Fibroblast of skin of left quadriceps (primary cell): ENCODE data around the gene DDX3X.
"Not testable (repeated sequence)": the region's sequence is repeated elsewhere in the genome, so short reads cannot be mapped to it uniquely, and the experiment has no call there.

Source experiments
- DNase-seq, 2 experiments: peaks; one replicate each; pipeline ENCODE4 v3.0.0-alpha.2; 2013; ENCODE audit warnings: low read depth in 2 of 2

Gene DDX3X

GRCh38 chrX:41373989-41374606, 40.1 kb downstream of the DDX3X start:
- DNase-seq, result no peak

- no peak for DNase-seq
Measured at GRCh38 chrX:41377624-41378023, 43.7 kb downstream of the DDX3X start.

- DNase-seq, result peak; percentile 7 to 25
Measured at GRCh38 chrX:41381685-41382084, 47.7 kb downstream of the DDX3X start.

GRCh38 chrX:41382714-41383645, 49.0 kb downstream of the DDX3X start:
- DNase-seq, result no peak

GRCh38 chrX:41384051-41384705, 50.2 kb downstream of the DDX3X start:
- peak; percentile 27 to 28 for DNase-seq

- DNase-seq, result no peak
Measured at GRCh38 chrX:41386222-41386990, 52.4 kb downstream of the DDX3X start.

GRCh38 chrX:41388543-41388942, 54.6 kb downstream of the DDX3X start:
- no peak for DNase-seq

GRCh38 chrX:41389311-41389888, 55.4 kb downstream of the DDX3X start:
- no peak for DNase-seq

GRCh38 chrX:41390576-41390975, 56.6 kb downstream of the DDX3X start:
- DNase-seq, result not testable (repeated sequence)

GRCh38 chrX:41391606-41392005, 57.6 kb downstream of the DDX3X start:
- DNase-seq, result no peak

GRCh38 chrX:41394293-41394692, 60.3 kb downstream of the DDX3X start:
- no peak for DNase-seq

GRCh38 chrX:41397219-41397618, 63.3 kb downstream of the DDX3X start:
- DNase-seq, result no peak

- no peak for DNase-seq
Measured at GRCh38 chrX:41397768-41398167, 63.8 kb downstream of the DDX3X start.

GRCh38 chrX:41402556-41402955, 68.6 kb downstream of the DDX3X start:
- DNase-seq, result not testable (repeated sequence)

- DNase-seq, result no peak
Measured at GRCh38 chrX:41405551-41405950, 71.6 kb downstream of the DDX3X start.

GRCh38 chrX:41406201-41406600, 72.2 kb downstream of the DDX3X start:
- no peak for DNase-seq

- DNase-seq, result no peak
Measured at GRCh38 chrX:41407816-41408215, 73.9 kb downstream of the DDX3X start.

GRCh38 chrX:41408576-41408975, 74.6 kb downstream of the DDX3X start:
- no peak for DNase-seq

- DNase-seq, result no peak
Measured at GRCh38 chrX:41409006-41409405, 75.0 kb downstream of the DDX3X start.

GRCh38 chrX:41411222-41411621, 77.3 kb downstream of the DDX3X start:
- not testable (repeated sequence) for DNase-seq
